HG02970 (cell line): ENCODE data around the gene RALGPS1.

ENCODE experiments used
- ATAC-seq: cut with Tn5 transposase; IDR thresholded peaks from one replicate; pipeline ENCODE4 v1.9.1; 2021; ENCODE audit warnings: mild to moderate bottlenecking, moderate library complexity, moderate number of reproducible peaks; ENCODE audit not compliant: unreplicated experiment, low FRiP score

The RALGPS1 gene

DNA sequence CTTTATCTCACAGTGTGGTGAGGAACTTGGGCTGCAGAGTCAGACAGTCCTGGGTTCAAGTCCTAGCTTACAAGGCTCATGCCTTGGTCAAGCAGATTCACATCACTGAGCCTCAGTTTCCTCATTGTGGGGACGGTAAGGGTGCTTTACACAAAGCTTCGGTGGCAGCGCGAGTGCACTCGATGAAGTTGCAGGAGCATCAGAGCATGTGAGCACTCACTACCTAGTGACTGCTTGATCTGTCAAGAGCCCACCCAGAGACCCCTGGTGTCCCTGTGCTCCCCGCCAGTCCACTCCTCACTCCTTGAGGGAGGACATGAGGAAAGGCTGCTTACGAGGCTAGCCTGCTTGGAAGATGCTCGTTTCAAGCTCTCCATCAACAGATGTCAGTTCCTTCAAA is 293.8 kb downstream of the RALGPS1 start:
- ATAC-seq = no peak

DNA sequence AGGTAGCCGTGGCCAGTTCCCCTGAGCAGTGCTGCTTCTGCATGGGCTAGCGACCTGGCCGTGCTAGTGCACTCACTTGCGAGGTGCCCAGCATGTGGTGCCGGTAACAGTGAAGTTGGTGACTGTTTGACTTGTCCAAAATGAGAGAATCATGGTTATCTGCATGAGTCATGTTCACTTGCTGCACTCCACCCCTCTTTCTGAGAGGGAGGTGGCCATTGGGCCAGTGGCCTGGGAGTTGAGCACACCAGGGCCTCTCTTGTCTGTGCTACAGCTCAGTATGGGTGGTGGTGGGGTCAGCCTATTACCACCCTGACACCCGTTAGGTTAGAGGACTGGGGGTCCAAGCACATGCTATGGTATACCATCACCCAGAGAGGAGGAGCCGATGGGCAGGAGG is 294.6 kb downstream of the RALGPS1 start:
- ATAC-seq = no peak

DNA sequence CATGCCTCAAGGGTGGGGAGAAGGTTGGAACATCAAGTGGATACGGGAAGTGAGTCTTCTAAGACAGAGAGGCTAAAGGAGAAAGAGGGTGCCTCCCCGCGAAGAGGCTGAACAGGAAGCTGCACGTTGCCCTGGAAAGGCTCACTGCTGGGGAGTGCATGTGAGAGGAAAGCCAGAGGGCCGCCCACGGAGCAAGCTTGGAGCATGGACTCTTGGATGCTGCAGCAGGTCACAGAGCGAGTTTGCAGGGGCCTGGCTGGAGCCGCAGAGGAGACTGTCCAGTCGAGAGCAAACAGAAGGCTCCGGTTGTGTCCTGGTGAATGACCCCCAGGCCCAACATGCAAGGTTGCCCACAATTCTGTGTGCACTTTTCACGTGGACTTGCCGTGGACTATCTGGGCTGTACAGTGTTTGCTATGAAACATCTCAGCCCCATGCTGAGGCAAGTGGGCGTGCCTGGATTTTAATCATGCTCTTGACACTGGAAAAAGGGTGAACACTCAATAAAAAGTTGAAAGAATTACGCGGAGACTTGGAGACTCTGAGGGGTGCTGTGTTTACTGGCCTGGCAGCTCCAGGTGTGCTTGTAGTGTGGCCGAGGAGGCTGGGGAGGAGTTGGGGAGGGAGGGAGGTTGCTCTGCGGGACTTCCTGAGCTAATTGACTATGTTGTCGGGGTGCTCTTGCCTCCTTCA is 295.5 kb downstream of the RALGPS1 start:
- no peak for ATAC-seq

DNA sequence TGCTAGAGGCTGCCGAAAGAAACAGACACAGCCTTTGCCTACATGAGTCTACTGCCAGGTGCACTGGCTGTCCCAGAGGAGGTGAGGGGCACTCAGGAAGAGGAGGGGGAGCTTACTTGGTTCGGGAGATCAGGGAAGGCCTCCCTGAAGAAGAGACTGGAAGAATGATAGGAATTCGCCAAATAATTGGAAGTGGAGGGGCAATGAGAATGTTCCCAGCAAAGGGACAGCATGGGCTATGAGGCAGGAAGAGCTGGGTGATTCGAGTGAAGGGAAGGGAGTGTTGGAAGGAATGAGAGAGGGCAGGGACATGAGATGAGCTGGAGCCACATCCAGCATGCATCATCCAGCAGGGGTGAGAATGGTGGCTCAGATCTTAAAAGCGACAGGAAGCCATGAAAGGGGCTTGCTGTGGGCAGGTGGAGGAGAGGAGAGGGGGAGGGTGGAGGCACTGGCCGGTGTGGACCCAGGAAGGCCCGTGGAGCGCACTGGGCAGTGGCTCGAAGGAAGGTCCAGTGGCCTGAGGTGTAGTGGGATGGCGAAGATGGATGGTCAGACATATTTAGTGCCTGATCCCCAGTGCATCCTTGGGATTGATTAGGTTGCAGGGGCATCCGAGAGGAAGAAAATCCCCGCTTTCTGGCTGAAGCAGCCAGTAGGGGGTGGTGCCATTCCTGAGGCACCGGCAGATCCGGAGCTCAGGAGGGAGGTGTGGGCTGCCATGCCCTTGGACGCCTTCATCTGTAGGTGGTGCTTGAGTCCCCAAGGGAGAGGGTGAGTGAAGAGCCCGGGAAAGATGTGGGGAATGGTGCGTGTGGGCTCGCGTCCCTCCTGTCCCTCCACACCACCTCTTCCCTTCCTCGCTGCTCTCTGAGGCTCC is 296.5 kb downstream of the RALGPS1 start:
- ATAC-seq = no peak

DNA sequence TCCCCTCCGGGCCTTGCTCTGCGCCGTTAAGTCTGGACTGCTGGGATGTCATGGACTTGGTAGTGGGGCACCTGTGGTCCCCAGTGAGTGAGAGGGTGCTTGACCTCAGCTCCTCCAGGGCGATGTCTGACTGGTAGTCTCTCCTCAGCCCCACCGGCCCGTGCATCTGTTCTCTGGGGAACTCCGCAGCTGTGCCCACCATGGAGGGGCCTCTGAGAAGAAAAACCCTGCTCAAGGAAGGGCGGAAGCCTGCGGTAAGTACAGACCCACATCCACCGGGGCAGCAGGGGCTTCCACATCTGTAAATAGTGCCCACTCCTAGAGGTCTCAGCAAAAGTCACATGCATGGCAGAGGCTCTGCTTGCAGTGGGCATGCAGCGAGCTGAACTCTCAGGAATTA is 297.4 kb downstream of the RALGPS1 start:
- no peak for ATAC-seq

DNA sequence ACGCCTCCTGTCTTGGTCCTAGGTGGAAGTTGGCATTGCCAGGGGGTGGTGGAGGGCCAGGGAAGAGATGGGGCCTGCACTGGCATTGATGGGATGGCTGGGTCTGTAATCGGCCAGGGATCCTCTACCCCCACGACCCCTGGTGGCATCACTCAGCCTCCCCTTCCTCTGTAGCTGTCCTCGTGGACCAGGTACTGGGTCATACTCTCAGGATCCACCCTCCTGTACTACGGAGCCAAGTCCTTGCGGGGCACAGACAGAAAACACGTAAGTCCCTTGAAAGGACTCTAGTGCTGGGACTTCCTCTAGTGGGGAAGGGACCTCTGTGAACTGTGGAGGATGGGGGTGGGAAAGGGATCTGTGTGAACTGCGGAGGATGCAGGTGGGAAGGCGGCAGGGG is 297.9 kb downstream of the RALGPS1 start:
- no peak for ATAC-seq

DNA sequence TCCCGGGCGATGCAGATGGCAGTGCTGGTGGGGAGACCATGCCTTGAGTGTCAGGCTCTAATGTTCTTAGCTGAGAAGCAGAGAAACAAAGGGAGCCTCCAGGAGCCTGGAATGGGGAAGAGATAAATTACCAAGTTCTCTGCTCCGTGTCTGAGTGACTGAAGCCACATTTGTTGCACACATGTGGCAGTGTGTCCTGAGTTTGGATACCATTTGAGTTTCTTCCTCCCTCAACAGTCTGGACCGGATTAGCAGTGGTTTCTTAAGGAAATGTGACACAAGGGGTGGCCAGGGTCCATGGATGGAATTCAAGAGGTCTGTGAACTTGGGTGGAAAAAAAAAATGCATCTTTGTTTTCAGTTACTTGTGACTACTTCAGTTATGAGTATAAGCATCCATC is 299.3 kb downstream of the RALGPS1 start:
- no peak for ATAC-seq

DNA sequence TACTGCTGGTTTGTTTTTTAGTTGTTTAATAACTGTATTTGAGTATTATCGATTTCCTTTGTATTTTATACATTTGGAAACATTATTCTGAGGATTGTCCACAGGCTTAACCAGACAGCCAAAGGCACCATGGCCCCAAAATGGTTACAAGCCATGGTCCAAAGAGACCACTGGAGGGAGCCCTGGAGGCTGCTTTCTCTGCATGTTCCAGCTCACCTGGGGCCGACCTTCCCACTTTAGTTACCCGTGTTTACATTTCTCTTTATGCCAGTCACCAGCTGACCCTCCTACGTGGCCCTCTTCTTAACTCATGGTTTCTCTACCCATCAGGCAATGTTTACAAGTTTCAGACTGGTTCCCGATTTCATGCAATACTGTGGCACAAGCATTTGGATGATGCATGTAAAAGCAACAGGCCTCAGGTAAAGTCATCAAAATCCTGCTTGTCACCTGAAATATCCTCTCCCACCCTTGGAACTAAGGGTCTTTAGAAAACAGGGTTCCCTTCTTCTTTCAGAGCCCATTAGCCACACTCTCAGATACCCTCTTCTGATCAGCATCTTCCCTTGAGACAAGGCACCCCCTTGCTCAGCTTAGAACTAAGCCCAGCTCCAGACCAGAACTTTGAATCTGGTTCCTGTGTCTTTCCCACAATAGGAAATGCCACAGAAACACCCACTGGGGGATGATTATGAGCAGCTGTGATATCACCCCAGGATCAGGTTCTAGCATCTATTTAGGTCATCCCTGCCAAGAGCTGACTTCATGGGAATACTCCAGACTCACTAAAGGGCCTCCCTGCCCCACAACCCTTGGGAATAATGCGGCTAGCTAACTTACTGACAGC is 300.1 kb downstream of the RALGPS1 start:
- no peak for ATAC-seq

- ATAC-seq = no peak
Measured at GRCh38 chr9:127215268-127216209, 301.0 kb downstream of the RALGPS1 start.

DNA sequence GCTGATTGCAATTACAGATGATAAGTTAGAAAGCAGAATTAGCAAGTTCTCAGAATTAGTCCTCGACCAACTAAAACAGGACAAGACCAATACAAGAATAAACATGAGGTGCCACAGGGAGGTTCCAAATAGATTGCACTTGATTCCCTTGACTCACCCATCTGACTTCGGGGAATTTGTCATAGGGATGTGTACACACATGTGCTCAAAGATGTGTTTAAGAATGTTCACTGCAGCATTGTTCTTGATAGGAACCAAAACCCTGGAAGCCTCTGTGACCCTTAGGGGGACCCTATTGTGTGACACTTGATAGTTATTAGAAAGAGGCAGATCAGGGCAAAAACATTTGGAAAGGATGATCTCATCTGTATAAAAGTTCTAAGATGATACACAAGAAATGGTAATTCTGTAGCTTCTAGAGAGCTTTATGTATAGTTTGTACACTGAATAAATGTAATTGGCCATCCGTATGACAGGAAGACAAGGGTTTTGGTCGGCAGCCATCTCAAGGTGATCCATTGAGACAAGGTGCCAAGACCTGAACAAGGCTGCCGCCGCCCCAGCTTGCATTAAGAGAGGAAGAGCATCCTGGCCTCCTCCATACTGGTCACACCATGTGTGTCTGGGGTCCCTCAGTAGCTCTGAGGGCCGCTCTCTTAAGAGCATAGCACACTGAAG is 301.8 kb downstream of the RALGPS1 start:
- ATAC-seq = no peak

DNA sequence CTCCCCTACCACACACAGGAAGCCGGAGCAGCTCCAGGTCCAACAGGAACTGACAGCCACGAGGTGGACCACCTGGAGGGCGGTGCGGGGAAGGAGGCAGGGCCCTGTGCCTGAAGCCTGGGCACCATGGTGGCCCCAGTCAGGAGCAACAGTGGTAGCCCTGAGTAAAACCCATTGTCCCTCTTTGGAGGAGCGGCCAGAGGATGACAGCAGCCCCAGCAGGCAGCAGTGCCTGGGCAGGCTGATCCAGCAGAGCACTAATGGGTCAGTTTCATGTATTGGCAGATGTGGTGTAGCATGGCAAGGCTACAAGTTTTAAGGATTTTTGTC is 302.3 kb downstream of the RALGPS1 start:
- no peak for ATAC-seq

DNA sequence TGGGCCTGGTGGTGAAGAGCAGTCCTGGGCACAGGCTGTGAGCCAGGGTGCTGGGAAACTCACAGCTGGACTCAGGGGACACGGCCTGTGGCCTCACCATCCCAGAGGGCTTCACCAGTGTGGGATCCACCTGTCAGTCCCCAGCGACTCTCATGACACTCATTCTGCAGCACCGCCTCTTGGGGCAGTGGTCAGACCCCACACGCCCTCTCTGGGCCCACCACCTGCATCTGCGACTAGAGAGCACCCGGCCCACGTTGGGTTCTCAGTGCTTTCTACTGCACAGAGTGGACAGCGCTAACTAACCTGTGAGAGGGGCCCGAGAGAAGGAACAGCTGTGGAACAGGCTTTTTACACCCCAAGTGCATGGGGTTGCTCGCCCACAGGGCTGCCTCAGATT is 304.2 kb downstream of the RALGPS1 start:
- ATAC-seq = no peak

- no peak for ATAC-seq
Measured at GRCh38 chr9:127219520-127219919, 304.9 kb downstream of the RALGPS1 start.

- no peak for ATAC-seq
Measured at GRCh38 chr9:127221695-127222094, 307.1 kb downstream of the RALGPS1 start.

GRCh38 chr9:127222388-127223095 is 308.0 kb downstream of the RALGPS1 start:
- no peak for ATAC-seq

DNA sequence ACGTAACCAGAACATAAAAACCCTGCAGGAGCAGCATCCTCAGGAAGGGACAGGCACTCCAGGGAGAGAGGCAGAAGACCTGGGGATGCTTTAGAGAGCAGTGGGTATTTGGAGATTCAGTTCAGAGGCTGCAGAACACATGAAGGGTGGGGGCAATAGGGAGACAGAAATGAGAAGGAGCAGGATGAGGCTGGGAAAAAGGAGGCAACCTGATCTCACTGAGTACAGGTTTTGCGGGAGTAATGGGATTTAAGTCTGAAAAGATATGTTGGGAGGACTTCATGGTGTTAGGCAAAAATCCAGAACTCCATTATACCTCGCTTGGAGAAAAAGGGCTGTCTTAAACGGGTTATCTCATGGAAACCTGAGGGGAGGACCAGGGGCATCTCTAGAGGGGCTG is 308.7 kb downstream of the RALGPS1 start:
- no peak for ATAC-seq

DNA sequence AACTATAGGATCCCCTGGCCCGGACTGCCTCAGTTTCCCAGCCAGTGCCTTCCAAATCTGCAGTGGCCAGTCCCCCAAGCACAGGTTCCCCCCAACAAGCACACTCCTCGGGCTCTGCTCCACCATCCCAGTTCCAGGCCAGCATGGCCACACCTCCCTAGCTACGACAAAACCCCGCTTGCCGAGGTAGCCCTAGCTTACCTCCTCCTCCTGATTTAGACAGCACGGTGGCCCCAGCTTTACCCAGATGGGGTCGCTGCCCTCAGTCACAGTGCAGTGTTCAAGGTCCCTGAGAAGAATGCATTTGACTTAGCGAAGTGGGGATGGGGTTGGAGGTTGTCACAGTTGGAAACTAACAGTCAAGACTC is 309.2 kb downstream of the RALGPS1 start:
- ATAC-seq = no peak

DNA sequence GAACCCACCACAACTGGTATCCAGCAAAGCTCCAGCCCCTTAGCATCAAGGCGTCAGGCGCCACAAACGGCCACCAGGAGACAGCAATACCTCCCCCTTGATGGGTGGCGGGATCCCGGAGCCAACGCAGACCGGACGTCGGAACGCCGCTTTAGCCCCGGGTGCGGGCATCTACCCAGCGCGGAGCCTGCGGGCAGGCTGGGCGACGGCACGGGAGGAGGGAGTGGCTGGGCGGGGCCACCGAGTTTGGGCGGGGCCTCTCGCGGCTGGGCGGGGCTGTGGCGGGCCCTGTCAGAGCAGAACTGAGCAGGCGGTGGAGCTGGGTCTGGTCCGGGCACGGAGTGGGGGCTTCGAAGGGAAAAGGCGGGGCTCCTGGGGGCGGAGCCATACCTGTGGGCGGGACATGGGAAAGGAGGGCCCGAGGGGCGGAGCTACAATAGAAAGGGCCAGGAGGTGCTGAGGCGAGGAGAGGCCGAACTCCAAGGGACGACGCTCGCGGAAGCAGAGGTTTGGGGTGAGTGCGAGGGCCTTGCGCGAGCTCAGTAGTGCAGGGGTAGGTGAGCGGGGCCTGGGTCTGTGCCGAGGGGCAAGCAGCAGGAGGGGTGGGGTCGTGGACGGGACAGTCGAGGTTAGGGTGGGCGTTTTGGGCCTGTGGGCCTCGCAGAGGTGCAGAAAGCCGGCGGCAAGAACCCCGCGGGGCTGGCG is 309.7 kb downstream of the RALGPS1 start:
- ATAC-seq = peak; percentile 52
